ENCODE results near the gene CTNND2. TPM values are rescaled to one million over a fixed set of nuclear protein-coding genes. Genes with fewer than 3 reads are reported as not detected.

The CTNND2 gene
- polyA plus RNA-seq, 1 of the 3 experiments (the other 2 are of a cell fraction) = not detected

DNA sequence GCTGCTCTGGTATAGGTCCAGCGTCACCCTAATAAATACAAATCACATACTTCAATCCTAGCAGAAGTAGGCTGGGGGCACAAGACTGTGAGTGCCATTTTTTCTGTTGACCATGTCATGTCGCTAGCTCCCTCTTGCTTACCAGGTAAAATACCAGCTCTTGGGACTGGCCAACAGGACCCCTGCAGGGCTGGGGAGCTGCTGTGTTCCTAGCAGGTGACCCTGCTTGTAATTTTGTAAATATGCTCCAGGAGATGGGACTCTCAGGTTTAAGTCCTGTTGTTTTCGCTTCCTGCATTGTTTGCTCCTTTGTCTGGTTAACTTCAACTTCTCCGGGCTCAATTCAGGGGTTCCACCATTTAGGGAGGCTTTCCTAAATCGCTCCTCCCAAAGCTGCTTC lies 856.6 kb downstream of the CTNND2 start (continued):
- TF ChIP-seq, protein P1, sequence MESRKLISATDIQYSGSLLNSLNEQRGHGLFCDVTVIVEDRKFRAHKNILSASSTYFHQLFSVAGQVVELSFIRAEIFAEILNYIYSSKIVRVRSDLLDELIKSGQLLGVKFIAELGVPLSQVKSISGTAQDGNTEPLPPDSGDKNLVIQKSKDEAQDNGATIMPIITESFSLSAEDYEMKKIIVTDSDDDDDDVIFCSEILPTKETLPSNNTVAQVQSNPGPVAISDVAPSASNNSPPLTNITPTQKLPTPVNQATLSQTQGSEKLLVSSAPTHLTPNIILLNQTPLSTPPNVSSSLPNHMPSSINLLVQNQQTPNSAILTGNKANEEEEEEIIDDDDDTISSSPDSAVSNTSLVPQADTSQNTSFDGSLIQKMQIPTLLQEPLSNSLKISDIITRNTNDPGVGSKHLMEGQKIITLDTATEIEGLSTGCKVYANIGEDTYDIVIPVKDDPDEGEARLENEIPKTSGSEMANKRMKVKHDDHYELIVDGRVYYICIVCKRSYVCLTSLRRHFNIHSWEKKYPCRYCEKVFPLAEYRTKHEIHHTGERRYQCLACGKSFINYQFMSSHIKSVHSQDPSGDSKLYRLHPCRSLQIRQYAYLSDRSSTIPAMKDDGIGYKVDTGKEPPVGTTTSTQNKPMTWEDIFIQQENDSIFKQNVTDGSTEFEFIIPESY (IDR thresholded peaks at IDR 0.05; ENCODE audit: borderline replicate concordance, low read depth) = no peak
- TF ChIP-seq, protein P2, sequence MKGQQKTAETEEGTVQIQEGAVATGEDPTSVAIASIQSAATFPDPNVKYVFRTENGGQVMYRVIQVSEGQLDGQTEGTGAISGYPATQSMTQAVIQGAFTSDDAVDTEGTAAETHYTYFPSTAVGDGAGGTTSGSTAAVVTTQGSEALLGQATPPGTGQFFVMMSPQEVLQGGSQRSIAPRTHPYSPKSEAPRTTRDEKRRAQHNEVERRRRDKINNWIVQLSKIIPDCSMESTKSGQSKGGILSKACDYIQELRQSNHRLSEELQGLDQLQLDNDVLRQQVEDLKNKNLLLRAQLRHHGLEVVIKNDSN (IDR thresholded peaks at IDR 0.05; ENCODE audit: borderline replicate concordance, low read depth) = no peak
- TF ChIP-seq TCF12 (IDR thresholded peaks at IDR 0.05) = no peak

DNA sequence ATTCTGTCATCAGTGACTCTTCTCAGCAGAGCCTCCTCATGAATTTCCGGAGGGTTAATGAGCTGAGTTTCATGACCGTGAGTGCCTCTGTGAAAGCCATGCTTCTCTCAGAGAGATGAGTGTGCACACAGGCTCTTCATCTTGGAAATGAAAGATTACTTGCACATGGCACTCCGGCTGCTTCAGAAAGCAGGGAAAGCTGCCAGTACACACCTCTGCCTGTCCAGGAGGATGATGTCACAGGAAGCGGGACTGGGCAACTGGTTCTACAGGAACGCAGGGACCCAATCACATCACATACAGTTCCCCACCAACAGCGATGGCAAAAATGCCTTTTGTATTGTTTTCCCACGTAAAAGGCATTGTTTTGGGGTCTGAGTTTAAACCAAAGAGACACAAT lies 857.2 kb downstream of the CTNND2 start:
- 50% methylated on average over 7 of the region's 7 CpGs for WGBS (ENCODE audit: low lambda C conversion rate)
- Histone ChIP-seq H3K4me1 (ENCODE audit: control insufficient read depth in 1 of 2, insufficient read depth in 2 of 2, low read depth in 1 of 2, low read length in 1 of 2) (no peaks in the 10 kb centered on the region), H3K9ac (no peak overlapping the region), H3K4me3 (ENCODE audit: low read depth in 2 of 2, low read length in 1 of 2) (no peak overlapping the region), H3K9me2 (no peaks in the 10 kb centered on the region), H3K36me3 (replicated peaks in 1 of 2; ENCODE audit: control insufficient read depth in 1 of 2, insufficient read depth in 2 of 2, low read length in 1 of 2) (no peaks in the 10 kb centered on the region), H3K9me3 (no peaks in the 10 kb centered on the region), H3K4me2 (no peak overlapping the region), H3F3A (replicated peaks; ENCODE audit: insufficient read depth) (no peaks in the 10 kb centered on the region), H3K27me3 (ENCODE audit: insufficient read depth) (no peaks in the 10 kb centered on the region; the same call in 1 of the 2 replicates), H3K79me2 (ENCODE audit: insufficient read depth) (no peaks in the 10 kb centered on the region), H3K27ac (ENCODE audit: low read depth in 2 of 2, low read length in 1 of 2) (no peak overlapping the region), H2AFZ (ENCODE audit: low read depth) (no peak overlapping the region), H4K20me1 (ENCODE audit: insufficient read depth) (no peaks in the 10 kb centered on the region)
- CTCF ChIA-PET = no interaction called here
- no peak for DNase-seq
- POLR2A ChIA-PET = no interaction called here
- TF ChIP-seq MEF2A (IDR thresholded peaks at IDR 0.05; ENCODE audit: borderline replicate concordance, low read depth) (no peak), FOXJ3 (CRISPR knock-in tag; IDR thresholded peaks at IDR 0.05) (no peak), EZH2phosphoT487 (IDR thresholded peaks at IDR 0.05; ENCODE audit: borderline replicate concordance, low read depth) (no peak), EP300 (IDR thresholded peaks at IDR 0.05; ENCODE audit: borderline replicate concordance in 1 of 2, low read depth in 1 of 2, low read length in 1 of 2) (no peak), RAD21 (IDR thresholded peaks at IDR 0.05; ENCODE audit: low read length) (no peak), SMC3 (IDR thresholded peaks at IDR 0.05; ENCODE audit: low read depth, low read length) (no peak)
- TF ChIP-seq, protein P3, sequence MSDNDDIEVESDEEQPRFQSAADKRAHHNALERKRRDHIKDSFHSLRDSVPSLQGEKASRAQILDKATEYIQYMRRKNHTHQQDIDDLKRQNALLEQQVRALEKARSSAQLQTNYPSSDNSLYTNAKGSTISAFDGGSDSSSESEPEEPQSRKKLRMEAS (IDR thresholded peaks at IDR 0.05; ENCODE audit: low read depth) = no peak
- TF ChIP-seq, protein P4, sequence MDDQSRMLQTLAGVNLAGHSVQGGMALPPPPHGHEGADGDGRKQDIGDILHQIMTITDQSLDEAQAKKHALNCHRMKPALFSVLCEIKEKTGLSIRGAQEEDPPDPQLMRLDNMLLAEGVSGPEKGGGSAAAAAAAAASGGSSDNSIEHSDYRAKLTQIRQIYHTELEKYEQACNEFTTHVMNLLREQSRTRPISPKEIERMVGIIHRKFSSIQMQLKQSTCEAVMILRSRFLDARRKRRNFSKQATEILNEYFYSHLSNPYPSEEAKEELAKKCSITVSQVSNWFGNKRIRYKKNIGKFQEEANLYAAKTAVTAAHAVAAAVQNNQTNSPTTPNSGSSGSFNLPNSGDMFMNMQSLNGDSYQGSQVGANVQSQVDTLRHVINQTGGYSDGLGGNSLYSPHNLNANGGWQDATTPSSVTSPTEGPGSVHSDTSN (IDR thresholded peaks at IDR 0.05) = no peak
- TF ChIP-seq, protein P5, sequence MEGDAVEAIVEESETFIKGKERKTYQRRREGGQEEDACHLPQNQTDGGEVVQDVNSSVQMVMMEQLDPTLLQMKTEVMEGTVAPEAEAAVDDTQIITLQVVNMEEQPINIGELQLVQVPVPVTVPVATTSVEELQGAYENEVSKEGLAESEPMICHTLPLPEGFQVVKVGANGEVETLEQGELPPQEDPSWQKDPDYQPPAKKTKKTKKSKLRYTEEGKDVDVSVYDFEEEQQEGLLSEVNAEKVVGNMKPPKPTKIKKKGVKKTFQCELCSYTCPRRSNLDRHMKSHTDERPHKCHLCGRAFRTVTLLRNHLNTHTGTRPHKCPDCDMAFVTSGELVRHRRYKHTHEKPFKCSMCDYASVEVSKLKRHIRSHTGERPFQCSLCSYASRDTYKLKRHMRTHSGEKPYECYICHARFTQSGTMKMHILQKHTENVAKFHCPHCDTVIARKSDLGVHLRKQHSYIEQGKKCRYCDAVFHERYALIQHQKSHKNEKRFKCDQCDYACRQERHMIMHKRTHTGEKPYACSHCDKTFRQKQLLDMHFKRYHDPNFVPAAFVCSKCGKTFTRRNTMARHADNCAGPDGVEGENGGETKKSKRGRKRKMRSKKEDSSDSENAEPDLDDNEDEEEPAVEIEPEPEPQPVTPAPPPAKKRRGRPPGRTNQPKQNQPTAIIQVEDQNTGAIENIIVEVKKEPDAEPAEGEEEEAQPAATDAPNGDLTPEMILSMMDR (IDR thresholded peaks at IDR 0.05) = no peak
- TF ChIP-seq, protein P2 (IDR thresholded peaks at IDR 0.05; ENCODE audit: borderline replicate concordance, low read depth) = no peak

Data from SK-N-SH (cell line).